Prostate gland (tissue), 2 donors: Measurements from ENCODE around the gene GASK1A.

Experiments used
- CTCF ChIP-seq, 4 experiments: fragments of 200-600 bp in 2 of 4; fragments of 450-650 bp in 2 of 4; sonication (generic) in 2 of 4; IDR thresholded peaks; 1 replicate in 3 of 4; 2 replicates in 1 of 4; pipeline ENCODE4 v1.5.1; 2016 to 2019; ENCODE audit warnings: antibody characterized with exemption in 4 of 4, mild to moderate bottlenecking in 2 of 4, moderate library complexity in 2 of 4
- POLR2AphosphoS5 ChIP-seq: sonication (generic); formaldehyde crosslinking; IDR thresholded peaks from one replicate; pipeline ENCODE4 v1.6.1; 2017; ENCODE audit warnings: antibody characterized with exemption

- TF ChIP-seq CTCF (IDR thresholded peaks at IDR 0.05), result no peak
- no peak for TF ChIP-seq POLR2AphosphoS5
Observed at GRCh38 chr3:43074901-43075689, 96.0 kb downstream of the GASK1A start.
